ENCODE measurements around the gene KLF13. TPM values are rescaled to one million over a fixed set of nuclear protein-coding genes. Genes with fewer than 3 reads are reported as not detected.

KLF13 gene
- total and polyA plus RNA-seq, 7 donors, result 18.7 to 71.9 (median 25.0) TPM

DNA sequence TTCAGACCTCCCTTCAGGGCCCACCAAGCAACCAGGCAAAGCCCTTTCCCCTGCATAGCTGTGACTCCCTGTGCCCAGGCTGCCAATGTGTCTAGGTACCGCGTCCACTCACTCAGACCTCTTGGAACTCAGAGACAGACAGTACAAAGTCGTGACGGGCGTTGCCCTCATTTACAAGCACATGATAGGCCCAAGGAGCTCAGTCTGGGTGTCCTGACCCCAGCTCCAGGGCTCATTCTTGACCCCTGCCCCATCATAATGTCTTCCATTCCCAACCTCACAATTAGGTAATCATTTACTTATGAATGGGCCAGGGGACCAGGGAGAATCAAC, 56.0 kb downstream of the KLF13 start:
- TF ChIP-seq POLR2A (IDR thresholded peaks at IDR 0.05), result no peak
- intact Hi-C loops (cut with DNase I), result no loop called here
- H3K4me3 ChIP-seq, result no peak overlapping the region
- no peaks in the 10 kb centered on the region for H3K9me3 ChIP-seq
- H3K27me3 ChIP-seq, result no peaks in the 10 kb centered on the region
- H3K27ac ChIP-seq, result no peak overlapping the region
- no peak for DNase-seq
- WGBS, 2 donors, result 62 to 75% methylated on average over 5 of the region's 5 CpGs
- H3K36me3 ChIP-seq, result peaks cover 0 to 33% (median 7%) of the 10 kb centered on the region in 4 donors
- H3K4me1 ChIP-seq, result peaks cover 0 to 9% (median 6%) of the 10 kb centered on the region in 4 donors

DNA sequence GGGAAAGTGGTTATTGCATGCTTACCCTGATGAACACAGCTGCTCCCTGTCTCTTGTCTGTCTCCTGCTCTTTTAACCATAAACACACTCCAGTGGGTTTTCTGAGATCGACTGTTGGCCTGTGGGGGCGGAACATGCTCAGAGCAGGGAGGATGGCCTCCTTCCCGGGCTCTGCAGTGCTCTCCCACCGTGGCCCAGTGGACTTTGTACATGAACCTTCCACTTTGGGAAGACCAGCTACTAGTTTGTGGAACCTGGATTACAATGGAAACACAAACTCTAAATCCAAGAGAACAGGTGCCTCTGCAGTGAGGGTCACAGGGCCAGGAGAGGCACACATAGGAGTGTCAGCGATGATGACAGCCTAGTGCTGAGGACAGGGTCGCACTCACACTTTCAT, 56.5 kb downstream of the KLF13 start:
- H3K4me3 ChIP-seq, result no peak overlapping the region
- intact Hi-C loops (cut with DNase I), result no loop called here
- no peak for DNase-seq
- no peak for TF ChIP-seq EP300 (IDR thresholded peaks at IDR 0.05)
- no peak for TF ChIP-seq POLR2A (IDR thresholded peaks at IDR 0.05)
- TF ChIP-seq, protein P1, sequence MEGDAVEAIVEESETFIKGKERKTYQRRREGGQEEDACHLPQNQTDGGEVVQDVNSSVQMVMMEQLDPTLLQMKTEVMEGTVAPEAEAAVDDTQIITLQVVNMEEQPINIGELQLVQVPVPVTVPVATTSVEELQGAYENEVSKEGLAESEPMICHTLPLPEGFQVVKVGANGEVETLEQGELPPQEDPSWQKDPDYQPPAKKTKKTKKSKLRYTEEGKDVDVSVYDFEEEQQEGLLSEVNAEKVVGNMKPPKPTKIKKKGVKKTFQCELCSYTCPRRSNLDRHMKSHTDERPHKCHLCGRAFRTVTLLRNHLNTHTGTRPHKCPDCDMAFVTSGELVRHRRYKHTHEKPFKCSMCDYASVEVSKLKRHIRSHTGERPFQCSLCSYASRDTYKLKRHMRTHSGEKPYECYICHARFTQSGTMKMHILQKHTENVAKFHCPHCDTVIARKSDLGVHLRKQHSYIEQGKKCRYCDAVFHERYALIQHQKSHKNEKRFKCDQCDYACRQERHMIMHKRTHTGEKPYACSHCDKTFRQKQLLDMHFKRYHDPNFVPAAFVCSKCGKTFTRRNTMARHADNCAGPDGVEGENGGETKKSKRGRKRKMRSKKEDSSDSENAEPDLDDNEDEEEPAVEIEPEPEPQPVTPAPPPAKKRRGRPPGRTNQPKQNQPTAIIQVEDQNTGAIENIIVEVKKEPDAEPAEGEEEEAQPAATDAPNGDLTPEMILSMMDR (IDR thresholded peaks at IDR 0.05), result no peak
- TF ChIP-seq POLR2AphosphoS5 (IDR thresholded peaks at IDR 0.05), result no peak
- no peaks in the 10 kb centered on the region for H3K9me3 ChIP-seq
- peaks cover 0 to 14% (median 11%) of the 10 kb centered on the region in 4 donors for H3K4me1 ChIP-seq
- H3K27ac ChIP-seq, result no peak overlapping the region
- peaks cover 0 to 33% (median 7%) of the 10 kb centered on the region in 4 donors for H3K36me3 ChIP-seq
- 67 to 83% methylated on average over 6 of the region's 6 CpGs for WGBS, 2 donors
- no peaks in the 10 kb centered on the region for H3K27me3 ChIP-seq

DNA sequence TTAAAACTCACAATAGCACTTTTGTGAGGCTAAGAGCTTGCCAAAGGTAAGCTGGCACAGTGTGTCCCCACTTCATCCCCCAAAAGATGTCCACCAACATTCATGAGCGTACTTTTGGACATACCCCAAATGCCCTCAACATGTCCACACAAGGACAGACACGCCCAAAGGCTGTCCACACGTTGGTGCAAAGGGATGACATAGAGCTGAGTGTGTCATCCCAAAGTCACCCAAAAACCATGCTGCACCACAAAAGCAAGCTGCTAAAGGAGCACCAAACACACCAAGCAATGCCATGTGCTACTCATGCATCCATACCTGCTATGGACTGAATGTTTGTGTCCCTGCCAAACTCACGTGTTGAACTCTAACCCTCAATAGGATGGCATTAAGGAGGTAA, 57.9 kb downstream of the KLF13 start:
- H3K36me3 ChIP-seq, result peaks cover 0 to 25% (median 6%) of the 10 kb centered on the region in 4 donors
- peaks cover 0 to 19% (median 13%) of the 10 kb centered on the region in 4 donors for H3K4me1 ChIP-seq
- no peaks in the 10 kb centered on the region for H3K9me3 ChIP-seq
- TF ChIP-seq EP300 (IDR thresholded peaks at IDR 0.05) (no peak), POLR2AphosphoS5 (IDR thresholded peaks at IDR 0.05) (no peak), POLR2A (IDR thresholded peaks at IDR 0.05) (no peak)
- TF ChIP-seq, protein P1 (IDR thresholded peaks at IDR 0.05), result no peak
- DNase-seq, result no peak
- 84 to 92% methylated on average over 4 of the region's 4 CpGs for WGBS, 2 donors
- no peaks in the 10 kb centered on the region for H3K27me3 ChIP-seq
- intact Hi-C loops (cut with DNase I), result no loop called here
- H3K27ac ChIP-seq, result no peak overlapping the region
- no peak overlapping the region for H3K4me3 ChIP-seq

DNA sequence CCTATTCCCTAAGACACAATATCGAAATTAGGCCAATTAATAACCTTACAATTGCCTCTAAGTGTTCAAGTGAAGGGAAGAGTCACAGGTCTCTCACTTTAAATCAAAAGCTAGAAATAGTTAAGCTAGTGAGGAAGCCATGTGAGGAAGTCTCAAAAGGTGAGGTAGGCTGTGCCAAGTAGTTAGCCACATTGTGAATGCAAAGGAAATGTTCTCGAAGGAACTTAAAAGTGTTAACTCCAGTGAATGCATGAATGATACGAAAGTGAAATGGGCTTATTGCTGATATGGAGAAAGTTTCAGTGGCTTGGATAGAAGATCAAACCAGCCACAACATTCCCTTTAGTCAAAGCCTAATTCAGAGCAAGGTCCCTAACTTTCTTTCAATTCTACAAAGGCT, 59.1 kb downstream of the KLF13 start:
- no peaks in the 10 kb centered on the region for H3K27me3 ChIP-seq
- H3K27ac ChIP-seq, result no peak overlapping the region
- no peaks in the 10 kb centered on the region for H3K9me3 ChIP-seq
- no peak overlapping the region for H3K4me3 ChIP-seq
- H3K36me3 ChIP-seq, result peaks cover 0 to 13% (median 5%) of the 10 kb centered on the region in 4 donors
- intact Hi-C loops (cut with DNase I), result no loop called here
- peaks cover 0 to 19% (median 13%) of the 10 kb centered on the region in 4 donors for H3K4me1 ChIP-seq
- WGBS, 2 donors, result 74 to 88% methylated on average over 3 of the region's 3 CpGs
- TF ChIP-seq, protein P1 (IDR thresholded peaks at IDR 0.05), result no peak
- no peak for TF ChIP-seq EP300 (IDR thresholded peaks at IDR 0.05)
- no peak for TF ChIP-seq POLR2A (IDR thresholded peaks at IDR 0.05)
- no peak for TF ChIP-seq POLR2AphosphoS5 (IDR thresholded peaks at IDR 0.05)
- DNase-seq, result no peak

DNA sequence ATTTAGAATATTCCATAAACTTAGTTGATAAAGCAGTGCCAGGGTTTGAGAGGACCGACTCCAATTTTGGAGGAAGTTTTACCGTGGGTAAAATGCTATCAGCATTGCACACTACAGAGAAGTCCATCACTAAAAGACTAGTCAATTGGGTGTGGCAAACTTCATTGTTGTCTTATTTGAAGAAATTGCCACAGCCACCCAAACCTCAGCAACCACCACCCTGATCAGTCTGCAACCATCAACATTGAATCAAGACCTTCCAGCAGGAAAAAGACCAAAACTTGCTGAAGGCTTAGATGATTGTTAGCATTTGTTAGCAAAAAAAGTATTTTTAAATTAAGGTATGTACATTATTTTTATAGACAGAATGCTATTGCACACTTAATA, 60.5 kb downstream of the KLF13 start:
- peak overlapping the region; percentile 55 to 77 (median 62) for H3K27ac ChIP-seq
- intact Hi-C loops (cut with DNase I), result no loop called here
- 58 to 75% methylated on average over 2 of the region's 2 CpGs for WGBS, 2 donors
- DNase-seq, result no peak
- no peaks in the 10 kb centered on the region for H3K27me3 ChIP-seq
- peaks cover 0 to 29% (median 19%) of the 10 kb centered on the region in 4 donors for H3K4me1 ChIP-seq
- TF ChIP-seq EP300 (IDR thresholded peaks at IDR 0.05) (no peak), POLR2AphosphoS5 (IDR thresholded peaks at IDR 0.05) (no peak), POLR2A (IDR thresholded peaks at IDR 0.05) (no peak)
- TF ChIP-seq, protein P1 (IDR thresholded peaks at IDR 0.05), result no peak
- no peaks in the 10 kb centered on the region for H3K36me3 ChIP-seq
- H3K4me3 ChIP-seq, result no peak overlapping the region
- H3K9me3 ChIP-seq, result no peaks in the 10 kb centered on the region

Measured in sigmoid colon (tissue), 7 donors.